H4 (cell line): Measurements from ENCODE around the gene CASS4. TPM values are rescaled to one million over a fixed set of nuclear protein-coding genes. Genes with fewer than 3 reads are reported as not detected.
A peak's percentile ranks its signal among the peaks of the same experiment; 100 is the strongest.
"Not testable (repeated sequence)": the region's sequence is repeated elsewhere in the genome, so short reads cannot be mapped to it uniquely, and the experiment has no call there.

ENCODE experiments used
- DNase-seq: peaks from one replicate; pipeline ENCODE4 v3.0.0-alpha.2; 2015; ENCODE audit warnings: low spot score
- total RNA-seq: library from RNA; depleted of rRNA; stranded (reverse); fragments of >200 nt; shearing (Covaris generic); gene quantifications from 2 replicates; pipeline ENCODE4 v1.2.3, GENCODE V29; 2014; rRNA removed

Gene CASS4
- 0.06 and 0.10 TPM in 2 replicates for total RNA-seq

- no peak for DNase-seq
These were observed at the start of gene CASS4 for GRCh38 chr20:56411759-56412472. CASS4 (plus strand) TSS chr20:56412260; CDS start chr20:56412459, 199 bp downstream.

- DNase-seq = no peak
These were observed 49.1 kb upstream of the CASS4 start for GRCh38 chr20:56362833-56363413.

DNA sequence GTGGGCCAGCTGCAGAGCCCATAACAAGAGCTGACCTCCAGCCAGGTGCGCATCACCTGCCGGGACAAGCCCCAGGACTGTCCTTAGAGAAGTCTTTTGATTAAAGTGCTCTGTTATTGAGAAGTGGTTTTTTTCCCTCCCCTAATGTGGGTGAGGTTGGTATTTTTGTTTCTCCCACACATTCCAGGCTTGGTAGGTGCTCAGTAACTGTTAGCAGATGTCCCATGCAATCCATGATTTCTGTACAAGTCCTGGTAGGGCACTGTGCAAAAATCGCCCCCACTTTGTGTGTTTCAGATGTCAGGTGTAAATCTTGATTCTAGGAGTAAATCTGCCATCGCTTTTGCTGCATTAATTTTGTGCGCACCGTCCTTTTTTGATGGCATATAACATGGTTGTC is 48.6 kb upstream of the CASS4 start:
- DNase-seq = no peak

- DNase-seq = no peak
These were observed 43.5 kb upstream of the CASS4 start for GRCh38 chr20:56368351-56369134.

- DNase-seq = no peak
These were observed 42.9 kb upstream of the CASS4 start for GRCh38 chr20:56369179-56369578.

DNA sequence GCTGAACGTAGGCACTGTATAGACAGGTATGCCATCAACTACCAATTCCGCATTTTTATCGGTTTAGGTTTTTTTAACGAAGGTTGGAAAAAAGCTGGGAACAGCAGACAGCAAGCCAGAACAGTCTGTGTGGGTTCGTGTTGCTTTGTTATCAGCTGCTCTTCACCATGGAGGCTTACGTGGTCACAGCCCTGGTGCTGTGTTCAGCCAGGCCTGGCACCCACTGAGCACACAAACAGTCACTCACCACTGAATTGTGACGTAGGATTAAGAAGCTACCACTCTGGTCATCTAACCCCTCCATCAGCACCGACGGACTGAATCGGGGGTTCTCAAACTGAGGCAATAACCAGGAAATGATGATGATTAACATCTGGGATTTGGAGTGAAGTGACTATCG is 40.1 kb upstream of the CASS4 start:
- DNase-seq = no peak

- DNase-seq = no peak
These were observed 39.2 kb upstream of the CASS4 start for GRCh38 chr20:56372850-56373249.

DNA sequence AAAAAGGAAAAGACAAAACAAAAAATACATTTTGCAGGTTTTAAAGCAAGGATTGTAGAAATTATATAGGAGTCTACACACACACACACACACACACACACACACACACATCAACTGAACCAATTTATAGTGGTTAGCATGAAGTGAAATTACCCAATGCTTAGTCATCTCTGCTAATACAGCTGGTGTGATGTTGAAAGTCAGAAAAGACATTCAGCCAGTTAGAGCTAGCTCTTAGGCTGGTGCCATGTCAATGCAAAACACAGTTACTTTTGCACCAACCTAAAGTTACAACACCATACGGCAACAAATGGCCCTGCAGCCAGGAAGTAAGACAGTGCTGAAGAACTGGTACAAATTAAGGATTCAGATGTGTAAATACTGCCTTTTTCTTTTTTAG is 38.1 kb upstream of the CASS4 start:
- peak; percentile 85 for DNase-seq

DNA sequence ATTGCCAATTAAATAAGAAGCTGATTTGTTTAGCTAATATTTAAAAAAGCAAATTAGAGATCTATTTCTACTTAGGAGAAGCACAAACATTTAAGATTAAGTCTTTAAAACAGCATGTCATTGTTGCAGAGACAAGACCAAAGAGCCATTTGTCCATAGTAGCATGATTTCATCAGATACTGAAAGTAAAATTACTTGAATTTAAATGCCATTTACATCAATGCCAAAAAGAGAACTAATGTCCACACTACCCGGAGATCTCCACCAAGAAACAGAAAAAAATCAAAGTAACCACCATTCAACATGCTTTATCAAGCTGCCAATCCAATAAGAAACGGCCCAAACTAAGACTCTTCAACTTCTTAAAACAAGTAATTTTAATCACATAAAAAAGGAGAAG is 35.7 kb upstream of the CASS4 start:
- DNase-seq = no peak

DNA sequence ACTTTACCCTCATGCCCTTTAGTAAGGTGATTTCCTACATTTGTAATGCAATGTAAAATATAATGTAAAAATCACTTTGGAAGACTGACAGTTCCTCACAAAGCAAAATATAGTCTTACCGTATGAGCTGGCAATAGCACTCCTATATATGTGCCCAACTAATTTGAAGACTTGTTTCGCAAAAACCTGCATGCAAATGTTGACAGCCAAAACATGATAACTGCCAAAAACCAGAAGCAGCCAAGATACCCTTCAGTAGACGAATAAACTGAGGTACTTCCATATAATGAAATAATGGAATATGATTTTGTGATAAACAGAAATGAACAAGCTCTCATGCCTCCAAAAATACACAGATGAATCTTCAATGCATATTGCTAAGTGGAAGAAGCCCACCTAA is 33.7 kb upstream of the CASS4 start:
- DNase-seq = no peak

DNA sequence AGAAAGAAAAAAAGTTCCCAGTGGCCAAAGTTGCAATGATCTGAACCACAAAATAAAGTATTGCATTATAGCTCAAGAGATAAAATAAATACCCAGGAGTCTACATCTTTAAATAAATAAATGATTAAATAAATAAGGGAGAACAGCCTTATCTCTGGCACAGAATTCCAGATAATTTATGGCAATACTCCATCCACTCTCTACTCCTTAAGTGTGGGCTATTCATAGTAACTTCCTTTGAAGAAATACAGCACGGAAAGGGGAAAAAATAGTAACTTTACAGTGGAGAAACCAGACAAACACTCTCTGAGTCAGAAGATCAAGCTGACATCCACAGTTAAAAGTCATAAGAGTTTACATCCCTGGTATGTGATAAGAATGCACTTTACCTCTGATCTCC is 31.7 kb upstream of the CASS4 start:
- no peak for DNase-seq

GRCh38 chr20:56381501-56381900 is 30.6 kb upstream of the CASS4 start:
- DNase-seq = no peak

- no peak for DNase-seq
These were observed 29.4 kb upstream of the CASS4 start for GRCh38 chr20:56382696-56383095.

DNA sequence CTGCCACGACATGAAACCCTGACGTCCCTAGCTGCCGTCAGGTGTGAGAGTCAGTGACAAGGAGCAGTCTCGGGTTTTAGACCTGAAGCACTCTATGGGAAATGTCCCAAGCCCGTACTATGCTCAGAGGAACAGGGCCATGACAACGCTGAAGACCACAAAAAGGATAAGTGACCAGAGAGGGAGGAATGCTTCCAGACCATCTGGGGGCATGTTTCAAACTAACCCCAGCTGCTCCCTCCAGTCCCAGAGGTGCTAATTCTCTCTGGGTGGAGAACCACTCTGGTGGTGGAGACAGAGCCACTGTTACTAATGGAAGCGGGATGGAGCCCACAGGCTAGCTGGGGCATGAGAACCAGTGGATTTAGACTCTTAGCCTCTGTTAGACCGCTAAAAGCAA is 28.7 kb upstream of the CASS4 start:
- no peak for DNase-seq

GRCh38 chr20:56385130-56385529 is 26.9 kb upstream of the CASS4 start:
- DNase-seq = no peak

DNA sequence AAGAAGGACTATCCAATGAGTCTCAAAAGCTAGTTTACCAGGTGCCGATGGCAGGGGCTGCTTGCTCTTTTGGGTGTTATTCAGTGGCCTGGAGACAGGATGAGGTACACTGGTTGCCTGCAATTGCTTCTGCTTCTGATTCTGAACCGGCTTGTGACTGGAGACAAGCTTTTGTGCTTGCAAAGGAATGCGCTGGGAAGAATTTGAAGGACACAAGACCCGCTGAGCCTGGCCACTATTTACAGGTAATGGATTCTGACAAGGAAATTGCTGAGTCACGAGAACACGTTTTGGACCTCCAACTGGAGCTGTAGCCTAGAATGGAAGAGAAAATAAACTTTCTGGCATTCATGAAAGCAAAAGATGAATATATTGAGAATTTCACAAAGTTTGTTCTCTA is 25.8 kb upstream of the CASS4 start:
- no peak for DNase-seq

- no peak for DNase-seq
These were observed 23.2 kb upstream of the CASS4 start for GRCh38 chr20:56388882-56389281.

DNA sequence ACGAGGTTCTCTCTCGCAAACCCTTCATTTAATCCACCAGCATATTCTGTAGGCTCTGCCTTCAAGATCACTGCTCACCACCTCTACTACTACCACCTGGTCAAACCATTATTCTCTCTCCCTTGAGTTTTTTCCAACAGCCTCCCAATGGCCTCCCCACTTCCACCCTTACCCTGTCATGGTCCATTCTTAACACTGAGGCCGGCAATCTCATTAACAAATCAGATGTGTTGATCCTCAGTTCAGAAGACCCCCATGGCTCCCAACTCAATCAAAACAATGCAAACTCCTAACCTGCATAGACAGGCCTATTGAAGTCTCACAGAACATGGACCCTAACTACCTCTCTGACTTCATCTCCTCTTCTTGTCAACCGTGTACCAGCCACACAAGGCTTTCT is 22.3 kb upstream of the CASS4 start:
- DNase-seq = no peak

DNA sequence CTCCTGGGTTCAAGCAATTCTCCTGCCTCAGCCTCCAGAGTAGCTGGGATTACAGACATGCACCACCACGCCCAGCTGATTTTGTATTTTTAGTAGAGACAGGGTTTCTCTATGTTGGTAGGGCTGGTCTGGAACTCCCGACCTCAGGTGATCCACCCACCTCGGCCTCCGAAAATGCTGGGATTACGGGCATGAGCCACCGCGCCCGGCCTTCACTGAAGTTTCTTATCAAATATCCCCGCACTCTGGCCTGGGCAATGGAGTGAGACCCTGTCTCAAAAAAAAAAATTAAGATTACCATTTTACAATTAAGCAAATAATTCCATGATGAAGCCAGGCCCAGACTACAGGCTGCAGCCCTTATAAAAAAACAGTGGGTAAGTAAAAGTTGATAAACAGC is 21.7 kb upstream of the CASS4 start:
- DNase-seq = not testable (repeated sequence)

GRCh38 chr20:56391037-56391436 is 21.0 kb upstream of the CASS4 start:
- no peak for DNase-seq

GRCh38 chr20:56391596-56392131 is 20.4 kb upstream of the CASS4 start:
- no peak for DNase-seq

GRCh38 chr20:56392132-56392880 is 19.8 kb upstream of the CASS4 start, which contains the start of the genes AURKA and CSTF1:
AURKA (minus strand) TSS chr20:56392215; CDS start chr20:56388197, 4,018 bp downstream.
CSTF1 (plus strand) TSS chr20:56392645; CDS start chr20:56395553, 2,908 bp downstream.
- DNase-seq = peak; percentile 99
